ENCODE data around the gene CAV3.
A peak's percentile ranks its signal among the peaks of the same experiment; 100 is the strongest.
"Not testable (repeated sequence)": the region's sequence is repeated elsewhere in the genome, so short reads cannot be mapped to it uniquely, and the experiment has no call there.

Gene CAV3

GRCh38 chr3:8733332-8734094 lies at the start of gene CAV3:
TSS of gene CAV3 (plus strand) at chr3:8733802. CDS start at chr3:8733877, 75 bp downstream.
- Histone ChIP-seq H3K36me3 (ENCODE audit: control insufficient read depth in 2 of 2, insufficient read depth in 1 of 2, low read length in 2 of 2) (no peaks in the 10 kb centered on the region), H3K27ac (ENCODE audit: extremely low read depth, low read depth, low read length) (no peak within 1 kb of the TSS), H3K4me1 (ENCODE audit: control insufficient read depth, insufficient read depth, low read length) (no peaks in the 10 kb centered on the region), H3K4me3 (ENCODE audit: low read depth, low read length) (no peak within 1 kb of the TSS), H3K9me3 (ENCODE audit: control insufficient read depth, insufficient read depth, low read depth, low read length) (no peaks in the 10 kb centered on the region)
- POLR2A ChIA-PET, result no interaction called here
- TF ChIP-seq ZNF692 (tag by site-specific recombination; IDR thresholded peaks at IDR 0.05) (no peak), ZNF571 (tag by site-specific recombination; IDR thresholded peaks at IDR 0.05) (no peak), ZNF140 (tag by site-specific recombination; IDR thresholded peaks at IDR 0.05) (no peak), ZBTB20 (tag by site-specific recombination; IDR thresholded peaks at IDR 0.05) (no peak), ZNF266 (tag by site-specific recombination; IDR thresholded peaks at IDR 0.05; ENCODE audit: low read depth) (no peak), GLI4 (tag by site-specific recombination; IDR thresholded peaks at IDR 0.05) (no peak), ZNF645 (tag by site-specific recombination; IDR thresholded peaks at IDR 0.05) (no peak), KLF9 (tag by site-specific recombination; IDR thresholded peaks at IDR 0.05; ENCODE audit: low read depth) (no peak), GLIS2 (tag by site-specific recombination; IDR thresholded peaks at IDR 0.05) (no peak), WT1 (tag by site-specific recombination; IDR thresholded peaks at IDR 0.05) (no peak)
- CTCF ChIA-PET, result no interaction called here

GRCh38 chr3:8684992-8685391 lies 48.6 kb upstream of the CAV3 start:
- POLR2A ChIA-PET; H3K27ac ChIP-seq (ENCODE audit: extremely low read depth, low read depth, low read length); H3K36me3 ChIP-seq (ENCODE audit: control insufficient read depth in 2 of 2, insufficient read depth in 1 of 2, low read length in 2 of 2); H3K9me3 ChIP-seq (ENCODE audit: control insufficient read depth, insufficient read depth, low read depth, low read length); H3K4me1 ChIP-seq (ENCODE audit: control insufficient read depth, insufficient read depth, low read length); H3K4me3 ChIP-seq (ENCODE audit: low read depth, low read length); CTCF ChIA-PET: not testable (repeated sequence)
- TF ChIP-seq WT1 (tag by site-specific recombination; IDR thresholded peaks at IDR 0.05), result peak; percentile 45; the same call in 1 of the 2 replicates
- peak; percentile 77 for TF ChIP-seq GLIS1 (tag by site-specific recombination; IDR thresholded peaks at IDR 0.05)
- peak; percentile 65; the same call in 1 of the 2 replicates for TF ChIP-seq PRDM10 (tag by site-specific recombination; IDR thresholded peaks at IDR 0.05)
- peak; percentile 63 for TF ChIP-seq ZIC2 (tag by site-specific recombination; IDR thresholded peaks at IDR 0.05)

GRCh38 chr3:8691295-8691694 lies 42.3 kb upstream of the CAV3 start:
- CTCF ChIA-PET; H3K36me3 ChIP-seq (ENCODE audit: control insufficient read depth in 2 of 2, insufficient read depth in 1 of 2, low read length in 2 of 2); H3K4me3 ChIP-seq (ENCODE audit: low read depth, low read length); H3K9me3 ChIP-seq (ENCODE audit: control insufficient read depth, insufficient read depth, low read depth, low read length); H3K4me1 ChIP-seq (ENCODE audit: control insufficient read depth, insufficient read depth, low read length); H3K27ac ChIP-seq (ENCODE audit: extremely low read depth, low read depth, low read length); POLR2A ChIA-PET: not testable (repeated sequence)
